Tibial artery (tissue), 4 donors: ENCODE measurements around the gene LINC00237.

Source experiments
- DNase-seq, 2 donors: peaks; one replicate each; pipeline ENCODE4 v3.0.0-alpha.2; 2019
- H3K27ac ChIP-seq, 2 donors: fragments of 200-600 bp; sonication (generic) in 1 of 2; 1 replicate in 1 of 2; 2 replicates in 1 of 2; pipeline ENCODE4 v1.5.1; 2018 to 2019; ENCODE audit warnings: mild to moderate bottlenecking in 1 of 2
- H3K27me3 ChIP-seq, 2 donors: fragments of 200-600 bp; sonication (generic) in 1 of 2; one replicate each; pipeline versions ENCODE4 v1.5.1 to v1.6.0; 2016 to 2019
- H3K36me3 ChIP-seq, 3 donors: fragments of 200-600 bp; sonication (generic) in 2 of 3; one replicate each; pipeline ENCODE4 v1.5.1; 2016 to 2019; ENCODE audit warnings: mild to moderate bottlenecking in 2 of 3
- H3K4me1 ChIP-seq, 4 donors: fragments of 200-600 bp; sonication (generic) in 2 of 4; 1 replicate in 3 of 4; 2 replicates in 1 of 4; pipeline ENCODE4 v1.5.1; 2016 to 2019
- H3K4me3 ChIP-seq, 2 donors: fragments of 200-600 bp; sonication (generic) in 1 of 2; 1 replicate in 1 of 2; 2 replicates in 1 of 2; pipeline ENCODE4 v1.5.1; 2018 to 2019; ENCODE audit warnings: mild to moderate bottlenecking in 2 of 2
- H3K9me3 ChIP-seq, 3 donors: fragments of 200-600 bp; sonication (generic) in 1 of 3; one replicate each; pipeline ENCODE4 v1.5.1; 2016 to 2019
- intact Hi-C: fragments of 100-400 bp; cut with DNase I; formaldehyde crosslinking; loops from one replicate; pipeline ENCODE4 v1.15.0; 2023; ENCODE audit warnings: low total_unique reads
- TF ChIP-seq, protein P1 (sequence below), 2 experiments: fragments of 200-600 bp in 1 of 2; fragments of 450-650 bp in 1 of 2; IDR thresholded peaks; one replicate each; pipeline ENCODE4 v1.5.1; 2017 to 2019; ENCODE audit warnings: antibody characterized with exemption in 2 of 2, mild to moderate bottlenecking in 1 of 2, moderate library complexity in 1 of 2

The LINC00237 gene

DNA sequence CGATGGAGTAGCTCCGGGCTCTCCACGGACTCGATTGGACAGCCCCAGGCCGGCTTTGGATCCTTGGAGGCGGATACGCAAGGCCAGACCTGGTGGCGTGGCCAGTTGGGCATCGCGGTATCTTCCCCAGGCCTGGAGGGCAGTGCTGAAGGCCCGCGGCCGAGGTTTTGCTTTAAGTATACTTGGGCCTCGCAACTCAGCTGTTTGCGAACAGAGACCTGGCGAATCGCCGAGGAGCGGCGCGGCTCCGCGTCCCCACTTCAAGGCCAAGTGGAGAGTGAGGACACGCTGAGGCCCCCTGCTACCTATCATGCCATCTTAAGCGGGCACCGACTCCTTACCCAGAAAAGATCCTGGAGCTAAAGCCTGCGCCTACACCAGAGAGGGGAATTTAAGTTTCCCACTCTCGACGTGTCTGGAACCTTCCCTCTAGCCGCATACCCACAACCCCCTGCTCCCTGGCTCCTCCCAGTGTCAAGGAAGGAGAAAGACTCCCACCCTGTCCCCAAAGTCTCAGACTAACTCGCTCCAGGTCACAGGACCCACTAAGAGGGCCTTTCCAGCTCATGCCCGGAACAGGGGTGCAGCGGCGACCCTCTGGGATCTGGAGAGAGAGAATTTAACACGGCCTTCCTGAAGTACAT lies 4.1 kb downstream of the LINC00237 start:
- H3K27me3 ChIP-seq = peaks cover 0 to 99% of the 10 kb centered on the region in 2 donors
- DNase-seq = peak in 1 of 2 donors; percentile 42
- H3K27ac ChIP-seq = no peak overlapping the region

DNA sequence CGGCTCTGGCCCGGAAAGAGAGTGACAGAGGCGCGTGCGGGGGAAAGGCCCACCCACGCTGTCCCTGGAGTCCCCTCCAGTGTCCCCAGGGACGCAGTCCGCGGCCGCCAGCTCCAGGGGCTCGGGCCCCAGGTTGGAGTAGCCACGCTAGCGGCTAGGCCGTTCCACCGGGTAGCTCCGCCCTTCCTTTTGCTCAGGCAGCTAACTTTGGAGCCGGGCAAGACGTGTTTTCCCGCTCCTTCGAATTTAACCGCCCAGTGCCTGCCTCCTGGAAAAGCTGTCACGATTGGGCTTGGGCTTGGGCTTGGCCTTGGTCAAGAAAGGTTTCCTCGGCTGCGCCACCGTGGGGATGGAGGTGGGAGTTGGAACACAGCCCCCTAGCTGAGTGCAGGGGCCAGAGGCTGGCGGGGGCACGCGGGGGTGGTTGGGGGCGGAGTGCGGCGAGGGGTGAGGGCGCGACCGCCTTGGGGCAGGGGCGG lies 4.7 kb downstream of the LINC00237 start:
- Histone ChIP-seq H3K9me3 (no peaks in the 10 kb centered on the region), H3K27ac (no peak overlapping the region), H3K27me3 (peaks cover 0 to 99% of the 10 kb centered on the region in 2 donors), H3K36me3 (no peaks in the 10 kb centered on the region), H3K4me1 (peaks cover 0 to 54% (median 46%) of the 10 kb centered on the region in 4 donors), H3K4me3 (peak overlapping the region; percentile 30 to 40)
- intact Hi-C loops = no loop called here
- no peak for DNase-seq
- TF ChIP-seq, protein P1, sequence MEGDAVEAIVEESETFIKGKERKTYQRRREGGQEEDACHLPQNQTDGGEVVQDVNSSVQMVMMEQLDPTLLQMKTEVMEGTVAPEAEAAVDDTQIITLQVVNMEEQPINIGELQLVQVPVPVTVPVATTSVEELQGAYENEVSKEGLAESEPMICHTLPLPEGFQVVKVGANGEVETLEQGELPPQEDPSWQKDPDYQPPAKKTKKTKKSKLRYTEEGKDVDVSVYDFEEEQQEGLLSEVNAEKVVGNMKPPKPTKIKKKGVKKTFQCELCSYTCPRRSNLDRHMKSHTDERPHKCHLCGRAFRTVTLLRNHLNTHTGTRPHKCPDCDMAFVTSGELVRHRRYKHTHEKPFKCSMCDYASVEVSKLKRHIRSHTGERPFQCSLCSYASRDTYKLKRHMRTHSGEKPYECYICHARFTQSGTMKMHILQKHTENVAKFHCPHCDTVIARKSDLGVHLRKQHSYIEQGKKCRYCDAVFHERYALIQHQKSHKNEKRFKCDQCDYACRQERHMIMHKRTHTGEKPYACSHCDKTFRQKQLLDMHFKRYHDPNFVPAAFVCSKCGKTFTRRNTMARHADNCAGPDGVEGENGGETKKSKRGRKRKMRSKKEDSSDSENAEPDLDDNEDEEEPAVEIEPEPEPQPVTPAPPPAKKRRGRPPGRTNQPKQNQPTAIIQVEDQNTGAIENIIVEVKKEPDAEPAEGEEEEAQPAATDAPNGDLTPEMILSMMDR (IDR thresholded peaks at IDR 0.05) = no peak

More for the DNA sequence above, 4.1 kb downstream of the LINC00237 start:
- Histone ChIP-seq H3K4me3 (peak overlapping the region; percentile 30 to 40), H3K9me3 (no peaks in the 10 kb centered on the region), H3K36me3 (no peaks in the 10 kb centered on the region), H3K4me1 (peaks cover 0 to 54% (median 46%) of the 10 kb centered on the region in 4 donors)
- TF ChIP-seq, protein P1 (IDR thresholded peaks at IDR 0.05) = no peak
- intact Hi-C loops = no loop called here

DNA sequence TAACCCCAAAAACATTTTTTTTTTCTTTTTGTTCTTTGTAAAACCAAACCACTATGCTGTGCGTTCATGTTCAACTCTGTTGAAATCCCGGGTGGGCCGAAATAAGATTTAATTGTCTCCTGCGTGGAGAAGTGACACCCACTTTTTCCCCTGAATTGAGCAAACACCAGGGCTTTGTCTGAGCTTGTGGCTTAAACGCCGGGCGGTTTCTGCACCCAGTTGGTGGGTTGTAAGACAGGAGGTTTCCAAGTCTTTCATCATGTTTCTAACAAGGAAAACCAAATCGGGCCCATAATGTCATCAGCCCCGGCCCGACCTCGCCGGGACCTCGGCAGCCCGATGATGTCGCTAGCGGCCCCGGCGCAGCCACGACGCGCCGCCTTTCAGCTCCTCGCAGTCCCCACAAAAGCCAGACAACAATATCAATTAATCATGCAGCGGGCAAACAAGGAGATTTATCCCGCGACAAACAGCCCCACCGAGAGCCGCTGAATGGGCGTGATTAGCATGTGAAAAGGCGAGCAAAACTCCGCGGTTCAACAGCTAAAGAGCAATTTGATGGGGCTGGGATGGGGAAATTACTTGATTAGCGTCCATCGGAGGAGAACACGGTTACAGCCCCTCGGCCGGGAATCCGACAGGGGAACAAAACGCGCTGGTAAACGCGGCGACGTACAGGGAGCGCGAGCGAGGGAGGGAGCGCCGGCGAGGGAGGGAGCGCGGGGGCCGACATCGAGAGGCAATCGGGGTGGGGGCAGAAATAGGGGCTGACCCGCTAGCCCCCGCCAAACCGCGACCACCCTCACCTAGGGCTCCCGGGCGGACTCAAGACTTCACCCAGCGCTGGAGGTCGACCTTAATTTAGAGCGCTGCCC lies 5.3 kb downstream of the LINC00237 start:
- intact Hi-C loops = no loop called here

DNA sequence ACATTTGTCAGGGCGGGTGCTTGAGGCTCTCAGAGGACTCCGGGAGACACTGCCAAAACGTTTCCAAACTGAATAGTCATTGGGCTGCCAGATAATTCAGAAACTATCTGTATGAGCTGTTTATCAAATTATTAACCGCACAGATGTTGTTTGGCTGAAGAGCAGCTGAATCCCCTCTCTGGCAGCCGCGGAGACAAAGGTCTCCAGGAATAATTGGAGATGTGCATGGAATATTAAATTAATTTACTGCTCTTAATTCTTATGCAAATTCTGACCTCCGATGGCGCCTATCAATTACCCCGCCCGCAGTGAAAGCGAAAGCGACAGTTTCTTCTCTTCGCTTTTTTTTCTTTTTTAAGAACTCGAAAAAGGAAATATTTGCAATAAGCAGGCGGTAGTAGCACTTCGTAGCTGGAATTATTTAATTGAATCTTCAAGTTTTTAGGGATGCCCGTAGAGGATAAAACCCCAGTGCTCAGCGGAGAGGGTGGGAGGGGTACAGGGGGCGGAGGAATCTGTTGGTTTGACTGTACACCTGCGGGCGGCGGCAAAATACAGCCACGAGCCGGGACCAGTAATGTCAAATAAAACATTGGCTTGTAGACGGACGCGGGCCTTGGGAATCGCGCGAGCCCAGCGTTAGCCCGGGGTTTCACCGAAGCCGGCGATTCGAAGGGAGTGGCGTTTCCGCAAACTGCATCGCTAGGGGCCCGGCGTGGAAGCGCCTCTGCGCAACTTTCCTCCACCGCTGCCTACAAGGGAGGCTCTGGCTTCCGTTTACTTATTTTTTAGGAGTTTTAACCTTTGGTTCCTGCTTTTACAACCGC lies 6.2 kb downstream of the LINC00237 start:
- Histone ChIP-seq H3K27ac (no peak overlapping the region), H3K27me3 (peaks cover 0 to 85% of the 10 kb centered on the region in 2 donors), H3K4me3 (peak overlapping the region; percentile 30 to 40), H3K36me3 (no peaks in the 10 kb centered on the region), H3K4me1 (peaks cover 0 to 40% (median 33%) of the 10 kb centered on the region in 4 donors), H3K9me3 (no peaks in the 10 kb centered on the region)
- intact Hi-C loops = no loop called here
- peak in 1 of 2 donors; percentile 29 for DNase-seq
- TF ChIP-seq, protein P1 (IDR thresholded peaks at IDR 0.05) = no peak

More for the DNA sequence above, 5.3 kb downstream of the LINC00237 start:
- no peaks in the 10 kb centered on the region for H3K36me3 ChIP-seq
- H3K4me1 ChIP-seq = peaks cover 0 to 49% (median 41%) of the 10 kb centered on the region in 4 donors
- H3K27ac ChIP-seq = no peak overlapping the region
- peak overlapping the region; percentile 30 to 40 for H3K4me3 ChIP-seq
- peaks cover 0 to 94% of the 10 kb centered on the region in 2 donors for H3K27me3 ChIP-seq
- no peak for DNase-seq
- TF ChIP-seq, protein P1 (IDR thresholded peaks at IDR 0.05) = no peak
- no peaks in the 10 kb centered on the region for H3K9me3 ChIP-seq
